Measurements from ENCODE around the gene BGLAP.

BGLAP gene

DNA sequence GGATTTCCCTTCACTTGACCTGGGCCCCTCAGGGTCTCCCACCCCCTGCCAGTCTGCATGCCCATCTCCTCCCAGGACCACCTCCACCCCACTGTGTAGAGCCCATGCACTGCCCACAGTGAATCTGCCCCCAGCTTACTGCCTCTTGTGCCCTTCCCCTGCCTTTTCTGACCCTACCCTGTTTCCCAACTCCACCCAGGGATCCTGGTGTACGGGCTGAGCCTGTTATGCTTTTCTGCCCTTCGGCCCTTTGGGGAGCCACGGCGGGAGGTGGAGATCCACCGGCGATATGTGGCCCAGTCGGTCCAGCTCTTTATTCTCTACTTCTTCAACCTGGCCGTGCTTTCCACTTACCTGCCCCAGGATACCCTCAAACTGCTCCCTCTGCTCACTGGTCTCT lies 44.1 kb downstream of the BGLAP start:
- in situ Hi-C loops (cut with MboI; ENCODE audit: low pct_unique_long_range_greater_than_20kb, low sequenced_read_pairs, unreplicated experiment) = no loop called here
- TF ChIP-seq, protein P1, sequence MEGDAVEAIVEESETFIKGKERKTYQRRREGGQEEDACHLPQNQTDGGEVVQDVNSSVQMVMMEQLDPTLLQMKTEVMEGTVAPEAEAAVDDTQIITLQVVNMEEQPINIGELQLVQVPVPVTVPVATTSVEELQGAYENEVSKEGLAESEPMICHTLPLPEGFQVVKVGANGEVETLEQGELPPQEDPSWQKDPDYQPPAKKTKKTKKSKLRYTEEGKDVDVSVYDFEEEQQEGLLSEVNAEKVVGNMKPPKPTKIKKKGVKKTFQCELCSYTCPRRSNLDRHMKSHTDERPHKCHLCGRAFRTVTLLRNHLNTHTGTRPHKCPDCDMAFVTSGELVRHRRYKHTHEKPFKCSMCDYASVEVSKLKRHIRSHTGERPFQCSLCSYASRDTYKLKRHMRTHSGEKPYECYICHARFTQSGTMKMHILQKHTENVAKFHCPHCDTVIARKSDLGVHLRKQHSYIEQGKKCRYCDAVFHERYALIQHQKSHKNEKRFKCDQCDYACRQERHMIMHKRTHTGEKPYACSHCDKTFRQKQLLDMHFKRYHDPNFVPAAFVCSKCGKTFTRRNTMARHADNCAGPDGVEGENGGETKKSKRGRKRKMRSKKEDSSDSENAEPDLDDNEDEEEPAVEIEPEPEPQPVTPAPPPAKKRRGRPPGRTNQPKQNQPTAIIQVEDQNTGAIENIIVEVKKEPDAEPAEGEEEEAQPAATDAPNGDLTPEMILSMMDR (IDR thresholded peaks at IDR 0.05; ENCODE audit: extremely low read depth, insufficient read depth, missing control alignments) = no peak
- DNase-seq (ENCODE audit: low spot score) = no peak

DNA sequence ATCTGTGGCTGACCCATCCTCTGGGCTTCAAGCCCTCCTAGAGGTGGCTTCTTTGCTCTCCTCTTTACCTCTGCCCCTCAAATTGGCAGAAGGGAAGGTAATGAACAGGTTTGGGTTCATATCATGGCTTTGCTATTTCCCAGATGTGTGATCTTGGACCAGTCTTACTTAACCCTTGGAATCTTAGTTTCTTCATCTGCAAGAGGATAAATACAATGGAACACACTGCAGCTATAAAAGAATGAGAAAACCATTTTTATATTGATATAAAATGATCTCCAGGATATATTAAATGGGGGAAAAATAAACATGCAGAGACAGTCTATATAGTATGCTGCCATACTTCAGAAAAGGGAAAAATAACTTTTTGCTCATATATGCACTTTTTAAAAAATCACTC lies 47.9 kb downstream of the BGLAP start:
- TF ChIP-seq, protein P1 (IDR thresholded peaks at IDR 0.05; ENCODE audit: extremely low read depth, insufficient read depth, missing control alignments) = no peak
- DNase-seq (ENCODE audit: low spot score) = no peak
- in situ Hi-C loops (cut with MboI; ENCODE audit: low pct_unique_long_range_greater_than_20kb, low sequenced_read_pairs, unreplicated experiment) = no loop called here

DNA sequence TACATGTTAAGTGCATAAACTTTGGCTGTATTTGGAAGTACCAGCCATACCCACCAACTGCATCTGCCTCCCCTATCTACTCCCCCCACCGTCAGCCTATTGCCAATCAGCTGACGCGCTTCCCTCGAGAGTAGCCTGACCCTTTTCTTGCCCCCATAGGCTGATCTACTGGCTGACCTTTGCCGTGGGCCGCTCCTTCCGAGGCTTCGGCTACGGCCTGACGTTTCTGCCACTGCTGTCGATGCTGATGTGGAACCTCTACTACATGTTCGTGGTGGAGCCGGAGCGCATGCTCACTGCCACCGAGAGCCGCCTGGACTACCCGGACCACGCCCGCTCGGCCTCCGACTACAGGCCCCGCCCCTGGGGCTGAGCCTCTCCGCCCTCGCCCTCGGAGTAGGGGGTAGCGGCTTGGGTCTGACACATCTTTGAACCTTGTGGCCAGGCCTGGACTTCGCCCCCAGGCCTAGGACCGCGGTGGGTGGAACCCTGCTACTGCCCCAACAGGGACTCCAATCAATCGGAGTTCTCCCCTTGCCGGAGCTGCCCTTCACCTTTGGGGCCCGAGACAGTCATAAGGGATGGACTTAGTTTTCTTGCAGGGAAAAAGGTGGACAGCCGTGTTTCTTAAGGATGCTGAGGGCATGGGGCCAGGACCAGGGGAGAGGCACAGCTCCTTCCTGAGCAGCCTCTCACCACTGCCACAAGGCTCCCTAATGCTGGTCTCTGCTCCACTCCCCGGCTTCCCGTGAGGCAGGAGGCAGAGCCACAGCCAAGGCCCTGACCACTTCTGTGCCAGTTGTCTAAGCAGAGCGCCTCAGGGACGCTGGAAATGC lies 49.5 kb downstream of the BGLAP start:
- in situ Hi-C loops (cut with MboI; ENCODE audit: low pct_unique_long_range_greater_than_20kb, low sequenced_read_pairs, unreplicated experiment) = no loop called here
- DNase-seq (ENCODE audit: low spot score) = peak; percentile 68
- TF ChIP-seq, protein P1 (IDR thresholded peaks at IDR 0.05; ENCODE audit: extremely low read depth, insufficient read depth, missing control alignments) = no peak

Data from GM13977 (cell line).